Activated CD8-positive, alpha-beta T cell treated with anti-CD3 and anti-CD28 coated beads, Interleukin-2, amount 10 ng/mL, durations not matched to agents 7 days and 5 days (primary cell): ENCODE measurements around the gene SLC6A6. TPM values are rescaled to one million over a fixed set of nuclear protein-coding genes. Genes with fewer than 3 reads are reported as not detected.

Experiments used
- ATAC-seq: fragments of 150-1000 bp; cut with Tn5 transposase; one replicate; pipeline ENCODE4 v1.10.0; 2021; ENCODE audit warnings: moderate library complexity
- CTCF ChIA-PET: fragments of 350-600 bp; sonication (Branson Sonifier 250); formaldehyde crosslinking; loops from one replicate; lab custom pipeline; 2021; ENCODE audit warnings: antibody characterized with exemption; lab: Charles Lee
- POLR2A ChIA-PET: fragments of 350-600 bp; sonication (Branson Sonifier 250); formaldehyde crosslinking; loops from one replicate; lab custom pipeline; 2021; ENCODE audit warnings: antibody characterized with exemption; lab: Charles Lee
- DNase-seq: peaks from one replicate; pipeline ENCODE4 v3.0.0-alpha.2; 2020
- H3K27ac Mint-ChIP-seq: one replicate; pipeline ENCODE4 v1.8.0; 2021; ENCODE audit warnings: mild to moderate bottlenecking, mixed read lengths
- H3K27me3 Mint-ChIP-seq: one replicate; pipeline ENCODE4 v1.8.0; 2021; ENCODE audit warnings: low read depth, mixed read lengths
- H3K36me3 Mint-ChIP-seq: one replicate; pipeline ENCODE4 v1.8.0; 2021; ENCODE audit warnings: low read depth, mixed read lengths
- H3K4me1 Mint-ChIP-seq: one replicate; pipeline ENCODE4 v1.8.0; 2021; ENCODE audit warnings: low read depth, mixed read lengths
- H3K4me3 Mint-ChIP-seq: one replicate; pipeline ENCODE4 v1.8.0; 2021; ENCODE audit warnings: mild to moderate bottlenecking, mixed read lengths
- H3K9me3 Mint-ChIP-seq: one replicate; pipeline ENCODE4 v1.8.0; 2022; ENCODE audit warnings: mixed read lengths; ENCODE audit not compliant: insufficient read depth
- total RNA-seq, 2 experiments: library from RNA; stranded (reverse); gene quantifications; one replicate each; pipeline ENCODE4 v1.2.3, GENCODE V29; 2021

SLC6A6 gene
- total RNA-seq, 2 experiments from 2014 or later = 36.8 to 37.9 TPM

DNA sequence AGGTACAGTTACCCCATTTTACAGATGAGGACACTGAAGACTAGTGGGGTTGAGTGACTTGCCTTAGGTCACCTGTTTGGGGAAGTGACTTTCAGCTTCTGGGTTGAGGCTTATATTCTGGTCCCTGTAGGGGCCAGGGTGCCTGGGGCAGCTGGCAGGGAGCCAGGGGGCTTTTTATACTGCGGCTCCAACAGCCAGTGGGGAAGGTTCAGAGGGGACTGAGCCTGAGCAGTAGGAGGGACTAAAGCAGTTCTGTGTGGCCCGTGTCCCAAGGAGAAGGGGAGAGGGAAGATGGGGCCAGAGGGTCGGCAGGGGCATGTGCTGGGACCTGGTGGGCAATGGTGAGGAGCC, 37.7 kb downstream of the SLC6A6 start:
- Mint-ChIP-seq H3K36me3 (peaks cover 13% of the 10 kb centered on the region), H3K9me3 (no peaks in the 10 kb centered on the region), H3K27ac (peak overlapping the region; percentile 42), H3K27me3 (no peaks in the 10 kb centered on the region), H3K4me1 (peaks cover 28% of the 10 kb centered on the region), H3K4me3 (no peak overlapping the region)
- no peak for ATAC-seq
- ChIA-PET CTCF (no interaction called here), POLR2A (no interaction called here)
- no peak for DNase-seq

DNA sequence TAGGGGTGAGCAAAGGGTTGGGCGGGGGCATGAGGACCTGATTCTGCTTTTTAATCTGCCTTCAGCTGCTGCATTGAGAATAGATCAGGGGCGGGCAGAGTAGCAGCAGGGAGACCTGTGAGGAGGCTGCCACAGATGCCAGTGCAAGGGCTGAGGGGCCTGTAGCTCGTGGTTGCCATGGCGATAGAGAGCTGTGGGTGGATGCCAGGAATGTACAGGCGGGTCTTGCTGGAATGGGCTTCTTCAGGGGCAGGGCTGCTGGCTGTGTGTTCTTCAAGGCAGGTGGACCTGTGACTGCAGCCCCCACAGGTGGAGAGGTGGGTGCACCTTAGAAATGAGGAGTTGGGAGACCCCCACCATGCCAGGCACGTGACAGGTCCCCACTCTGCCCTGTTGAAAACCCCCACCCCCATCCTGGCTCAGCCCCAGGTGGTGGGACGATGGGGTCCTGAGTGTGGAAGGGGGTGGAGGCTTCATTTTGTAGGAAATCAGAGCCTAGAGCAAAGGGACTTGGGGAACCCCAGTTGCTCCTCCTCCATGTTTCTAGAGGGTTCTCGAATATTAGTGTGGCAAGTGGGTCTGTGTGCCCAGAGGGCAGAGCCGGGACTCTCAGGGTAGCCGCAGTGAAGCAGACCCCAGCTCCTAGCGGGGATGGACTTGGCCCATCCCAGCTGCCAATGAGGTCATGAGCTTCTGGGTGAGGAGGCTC, 38.3 kb downstream of the SLC6A6 start:
- Mint-ChIP-seq H3K4me1 (peaks cover 23% of the 10 kb centered on the region), H3K27ac (no peak overlapping the region), H3K36me3 (peaks cover 17% of the 10 kb centered on the region), H3K27me3 (no peaks in the 10 kb centered on the region), H3K4me3 (no peak overlapping the region), H3K9me3 (no peaks in the 10 kb centered on the region)
- POLR2A ChIA-PET = interaction anchor here (0.7 kb wide), 1 partner anchor 7 kb away, joined by 3 read pairs; no protein-coding TSS in a partner anchor
- CTCF ChIA-PET = interaction anchor here (1.6 kb wide), 1 partner anchor 8 kb away, joined by 5 read pairs; no protein-coding TSS in a partner anchor
- ATAC-seq (no peak), DNase-seq (no peak)

- CTCF ChIA-PET = interaction anchor here (1.6 kb wide), 1 partner anchor 9 kb away, joined by 5 read pairs; no protein-coding TSS in a partner anchor
- peak overlapping the region; percentile 39 for H3K27ac Mint-ChIP-seq
Measured at GRCh38 chr3:14441240-14441919, 39.0 kb downstream of the SLC6A6 start.

GRCh38 chr3:14441920-14442300, 39.5 kb downstream of the SLC6A6 start:
- Mint-ChIP-seq H3K27ac (peak overlapping the region; percentile 39), H3K9me3 (no peaks in the 10 kb centered on the region), H3K27me3 (no peaks in the 10 kb centered on the region), H3K36me3 (peaks cover 28% of the 10 kb centered on the region), H3K4me3 (no peak overlapping the region), H3K4me1 (peaks cover 17% of the 10 kb centered on the region)
- POLR2A ChIA-PET = no interaction called here
- CTCF ChIA-PET = interaction anchor here (1.6 kb wide), 1 partner anchor 10 kb away, joined by 5 read pairs; no protein-coding TSS in a partner anchor
- DNase-seq (no peak), ATAC-seq (no peak)

More at GRCh38 chr3:14441240-14441919, 39.0 kb downstream of the SLC6A6 start:
- H3K27me3 Mint-ChIP-seq = no peaks in the 10 kb centered on the region
- DNase-seq (no peak), ATAC-seq (no peak)
- POLR2A ChIA-PET = interaction anchor here (0.7 kb wide), 1 partner anchor 8 kb away, joined by 3 read pairs; no protein-coding TSS in a partner anchor
- H3K36me3 Mint-ChIP-seq = peaks cover 23% of the 10 kb centered on the region
- H3K4me1 Mint-ChIP-seq = peaks cover 21% of the 10 kb centered on the region
- H3K9me3 Mint-ChIP-seq = no peaks in the 10 kb centered on the region
- no peak overlapping the region for H3K4me3 Mint-ChIP-seq

DNA sequence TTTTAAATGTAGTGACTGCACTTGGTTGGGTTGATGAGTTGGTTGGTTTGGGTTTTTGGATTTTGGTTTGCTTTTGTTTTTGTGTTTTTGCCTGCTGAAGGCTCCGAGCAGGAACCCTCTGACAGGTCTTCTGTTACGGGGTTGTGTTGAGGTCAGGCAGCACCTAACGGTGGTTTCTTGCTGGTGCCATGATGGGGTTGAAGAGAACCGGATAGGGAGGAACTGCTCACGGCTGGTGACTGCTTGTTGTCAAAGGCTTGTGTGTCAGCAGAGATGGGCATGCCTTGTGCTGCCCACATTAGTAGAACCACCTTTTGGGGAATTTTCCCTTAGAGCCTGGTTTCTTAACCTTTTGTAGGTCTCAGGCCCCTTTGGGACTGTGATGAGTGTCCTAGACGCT, 42.0 kb downstream of the SLC6A6 start:
- ATAC-seq = no peak
- no peaks in the 10 kb centered on the region for H3K27me3 Mint-ChIP-seq
- peaks cover 48% of the 10 kb centered on the region for H3K36me3 Mint-ChIP-seq
- H3K4me3 Mint-ChIP-seq = no peak overlapping the region
- ChIA-PET CTCF (no interaction called here), POLR2A (no interaction called here)
- H3K9me3 Mint-ChIP-seq = no peaks in the 10 kb centered on the region
- no peak overlapping the region for H3K27ac Mint-ChIP-seq
- peaks cover 14% of the 10 kb centered on the region for H3K4me1 Mint-ChIP-seq
- DNase-seq = no peak

GRCh38 chr3:14445773-14446172, 43.4 kb downstream of the SLC6A6 start:
- peaks cover 48% of the 10 kb centered on the region for H3K36me3 Mint-ChIP-seq
- H3K27me3 Mint-ChIP-seq = no peaks in the 10 kb centered on the region
- H3K9me3 Mint-ChIP-seq = no peaks in the 10 kb centered on the region
- no peak for DNase-seq
- POLR2A ChIA-PET = interaction anchor here (1.0 kb wide), 1 partner anchor 14 kb away, joined by 3 read pairs; no protein-coding TSS in a partner anchor
- CTCF ChIA-PET = interaction anchor here (0.8 kb wide), 1 partner anchor 16 kb away, joined by 3 read pairs; no protein-coding TSS in a partner anchor
- peaks cover 6% of the 10 kb centered on the region for H3K4me1 Mint-ChIP-seq
- ATAC-seq = no peak
- no peak overlapping the region for H3K27ac Mint-ChIP-seq
- no peak overlapping the region for H3K4me3 Mint-ChIP-seq

DNA sequence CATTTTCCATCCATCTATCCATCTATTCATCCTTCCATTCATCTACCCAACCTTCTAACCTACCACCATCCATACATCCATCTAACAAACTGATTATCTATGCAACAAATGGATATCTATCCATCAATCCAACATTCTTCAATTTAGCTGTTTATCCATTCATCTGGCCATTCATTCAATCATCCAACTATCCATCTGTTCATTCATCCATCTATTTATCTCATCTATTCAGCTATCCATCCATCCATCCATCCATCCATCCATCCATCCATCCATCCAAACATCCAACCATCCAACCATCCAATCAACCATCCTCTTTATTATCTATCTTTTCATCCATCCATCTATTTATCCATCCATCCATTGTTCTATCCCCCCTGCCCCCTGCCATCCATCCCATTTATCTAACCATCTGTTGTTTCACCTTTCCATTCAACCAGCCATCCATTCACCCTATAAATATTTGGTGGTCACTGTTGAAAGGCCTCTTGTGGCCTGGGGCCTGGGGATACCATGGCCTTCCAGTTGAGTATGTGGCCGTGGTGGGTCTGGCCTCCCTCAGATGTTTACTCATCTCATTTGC, 44.7 kb downstream of the SLC6A6 start:
- ATAC-seq = no peak
- no peak for DNase-seq
- POLR2A ChIA-PET = interaction anchor here (1.0 kb wide), 1 partner anchor 13 kb away, joined by 3 read pairs; no protein-coding TSS in a partner anchor

GRCh38 chr3:14448063-14448462, 45.7 kb downstream of the SLC6A6 start:
- DNase-seq (no peak), ATAC-seq (no peak)
- H3K9me3 Mint-ChIP-seq = no peaks in the 10 kb centered on the region
- ChIA-PET POLR2A (interaction anchor here (0.8 kb wide), 1 partner anchor 16 kb away, joined by 3 read pairs; no protein-coding TSS in a partner anchor), CTCF (no interaction called here)
- no peak overlapping the region for H3K27ac Mint-ChIP-seq
- peaks cover 57% of the 10 kb centered on the region for H3K36me3 Mint-ChIP-seq
- H3K4me1 Mint-ChIP-seq = no peaks in the 10 kb centered on the region
- H3K4me3 Mint-ChIP-seq = no peak overlapping the region
- H3K27me3 Mint-ChIP-seq = no peaks in the 10 kb centered on the region

More for the DNA sequence above, 44.7 kb downstream of the SLC6A6 start:
- CTCF ChIA-PET = no interaction called here
- Mint-ChIP-seq H3K27me3 (no peaks in the 10 kb centered on the region), H3K4me3 (no peak overlapping the region), H3K9me3 (no peaks in the 10 kb centered on the region), H3K27ac (no peak overlapping the region), H3K4me1 (no peaks in the 10 kb centered on the region), H3K36me3 (peaks cover 57% of the 10 kb centered on the region)

DNA sequence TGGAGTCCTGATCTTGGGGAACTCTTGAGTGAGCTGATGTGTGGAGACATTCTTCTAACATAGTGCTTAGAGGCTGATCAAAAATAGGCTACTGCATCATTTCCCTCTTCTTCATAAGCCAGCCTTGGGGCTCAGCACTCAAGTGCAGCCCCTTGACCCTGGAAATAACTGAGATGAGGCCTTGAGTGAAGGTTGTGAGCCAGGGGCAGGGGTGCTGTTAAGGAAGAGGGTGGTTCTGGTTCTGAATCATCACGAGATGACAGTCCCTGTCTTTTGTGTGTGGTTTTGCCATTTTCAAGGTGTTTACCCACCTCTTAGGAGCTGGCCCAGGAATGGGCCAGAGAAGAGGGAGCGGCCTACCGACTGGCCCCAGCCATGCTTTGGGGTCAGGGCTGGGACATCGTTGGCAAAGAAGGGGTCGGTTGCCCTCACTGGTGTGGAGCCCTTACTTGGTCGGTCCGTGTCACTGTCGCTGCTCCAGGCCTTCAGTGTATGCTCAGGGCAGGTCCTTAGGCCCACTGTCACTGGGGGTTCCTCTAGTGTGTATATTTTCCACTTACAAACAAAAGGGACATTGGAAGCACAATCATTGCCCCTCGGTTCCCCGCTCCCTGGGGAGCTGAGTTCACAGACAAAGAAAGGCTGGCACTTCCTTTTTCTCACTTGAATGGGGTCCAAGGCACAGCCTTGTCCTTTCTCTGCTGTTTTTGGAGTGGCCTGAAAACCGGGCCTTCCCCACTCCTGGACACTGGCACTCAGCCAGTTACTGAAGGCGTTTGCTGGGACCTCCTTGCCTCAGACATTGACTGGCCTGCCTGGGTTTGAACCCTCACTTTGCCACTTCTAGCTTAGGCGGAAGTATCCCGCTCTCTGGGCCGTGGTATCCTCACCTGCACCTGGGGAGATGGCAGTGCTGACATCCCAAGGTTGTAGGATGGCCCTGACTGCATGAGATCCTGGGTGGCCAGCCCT, 46.6 kb downstream of the SLC6A6 start:
- ATAC-seq = no peak
- ChIA-PET CTCF (interaction anchor here (0.7 kb wide), 1 partner anchor 192 kb away, joined by 3 read pairs; no protein-coding TSS in a partner anchor), POLR2A (interaction anchor here (0.8 kb wide), 1 partner anchor 17 kb away, joined by 3 read pairs; no protein-coding TSS in a partner anchor)
- no peak for DNase-seq
- no peaks in the 10 kb centered on the region for H3K9me3 Mint-ChIP-seq
- peak overlapping the region; percentile 2 for H3K27ac Mint-ChIP-seq
- H3K4me3 Mint-ChIP-seq = no peak overlapping the region
- H3K4me1 Mint-ChIP-seq = peaks cover 3% of the 10 kb centered on the region
- H3K27me3 Mint-ChIP-seq = no peaks in the 10 kb centered on the region
- peaks cover 60% of the 10 kb centered on the region for H3K36me3 Mint-ChIP-seq

- ATAC-seq (no peak), DNase-seq (no peak)
- POLR2A ChIA-PET = interaction anchor here (0.7 kb wide), 1 partner anchor 201 kb away, joined by 3 read pairs; the partner anchor contains the start of gene CCDC174
- peaks cover 49% of the 10 kb centered on the region for H3K36me3 Mint-ChIP-seq
- no peak overlapping the region for H3K27ac Mint-ChIP-seq
- no peak overlapping the region for H3K4me3 Mint-ChIP-seq
- H3K27me3 Mint-ChIP-seq = no peaks in the 10 kb centered on the region
- CTCF ChIA-PET = interaction anchor here (1.6 to 1.7 kb wide), 2 partner anchors 17 to 246 kb away, joined by 4 to 5 read pairs; no protein-coding TSS in a partner anchor
- peaks cover 3% of the 10 kb centered on the region for H3K4me1 Mint-ChIP-seq
- H3K9me3 Mint-ChIP-seq = no peaks in the 10 kb centered on the region
Measured at GRCh38 chr3:14450506-14450905, 48.1 kb downstream of the SLC6A6 start.
